Astrocyte (in vitro differentiated cells and primary cell): ENCODE results near the gene LAMB2. TPM values are rescaled to one million over a fixed set of nuclear protein-coding genes. Genes with fewer than 3 reads are reported as not detected.

Experiments used
- DNase-seq: peaks from one replicate; pipeline ENCODE4 v3.0.0-alpha.2; 2010; ENCODE audit warnings: low read depth
- FAIRE-seq: peaks from 2 replicates; lab custom pipeline; 2011; peaks lifted over from hg19 to GRCh38; lab: Jason Lieb, UNC
- H2AFZ ChIP-seq: 2 replicates; pipeline ENCODE4 v1.6.0; 2012; ENCODE audit warnings: low read depth, low read length, inconsistent platforms
- H3K27ac ChIP-seq: 2 replicates; pipeline ENCODE4 v1.5.1; 2011; ENCODE audit warnings: low read depth, low read length, inconsistent platforms
- H3K27me3 ChIP-seq: 2 replicates; pipeline ENCODE4 v1.6.0; 2011; ENCODE audit warnings: low read length, inconsistent platforms; ENCODE audit not compliant: insufficient read depth
- H3K36me3 ChIP-seq: 2 replicates; pipeline ENCODE4 v1.5.1; 2011; ENCODE audit warnings: low read length, inconsistent platforms; ENCODE audit not compliant: insufficient read depth
- H3K4me1 ChIP-seq: 2 replicates; pipeline ENCODE4 v1.5.1; 2011; ENCODE audit warnings: low read length, inconsistent platforms; ENCODE audit not compliant: insufficient read depth
- H3K4me2 ChIP-seq: 2 replicates; pipeline ENCODE4 v1.6.0; 2012; ENCODE audit warnings: low read length, inconsistent platforms
- H3K4me3 ChIP-seq: 2 replicates; pipeline ENCODE4 v1.5.1; 2011; ENCODE audit warnings: low read depth, mild to moderate bottlenecking, low read length, inconsistent platforms; ENCODE audit not compliant: insufficient read depth
- H3K79me2 ChIP-seq: 2 replicates; pipeline ENCODE4 v1.6.0; 2012; ENCODE audit warnings: mild to moderate bottlenecking, low read length, inconsistent platforms; ENCODE audit not compliant: insufficient read depth
- H3K9ac ChIP-seq: 2 replicates; pipeline ENCODE4 v1.6.0; 2012; ENCODE audit warnings: mild to moderate bottlenecking, low read length, inconsistent platforms
- H3K9me3 ChIP-seq: 2 replicates; pipeline ENCODE4 v1.5.1; 2012; ENCODE audit warnings: low read depth, mild to moderate bottlenecking, low read length, inconsistent platforms; ENCODE audit not compliant: insufficient read depth
- H4K20me1 ChIP-seq: 2 replicates; pipeline ENCODE4 v1.6.0; 2012; ENCODE audit warnings: low read length, inconsistent platforms; ENCODE audit not compliant: insufficient read depth
- H3K27ac Mint-ChIP-seq: one replicate; pipeline ENCODE4 v1.8.0; 2021; ENCODE audit warnings: mild to moderate bottlenecking, mixed read lengths; ENCODE audit not compliant: unreplicated experiment
- H3K27me3 Mint-ChIP-seq: one replicate; pipeline ENCODE4 v1.8.0; 2021; ENCODE audit warnings: low read depth, mixed read lengths; ENCODE audit not compliant: unreplicated experiment
- H3K36me3 Mint-ChIP-seq: one replicate; pipeline ENCODE4 v1.8.0; 2021; ENCODE audit warnings: low read depth, mixed read lengths; ENCODE audit not compliant: unreplicated experiment
- H3K4me1 Mint-ChIP-seq: one replicate; pipeline ENCODE4 v1.8.0; 2021; ENCODE audit warnings: low read depth, mixed read lengths; ENCODE audit not compliant: unreplicated experiment
- H3K4me3 Mint-ChIP-seq: one replicate; pipeline ENCODE4 v1.8.0; 2021; ENCODE audit warnings: mild to moderate bottlenecking, moderate library complexity, mixed read lengths; ENCODE audit not compliant: unreplicated experiment
- H3K9me3 Mint-ChIP-seq: one replicate; pipeline ENCODE4 v1.8.0; 2021; ENCODE audit warnings: mild to moderate bottlenecking, mixed read lengths; ENCODE audit not compliant: unreplicated experiment
- EZH2 ChIP-seq: IDR thresholded peaks from 2 replicates; pipeline ENCODE4 v1.6.1; 2012; ENCODE audit warnings: mild to moderate bottlenecking, low read length, inconsistent platforms; ENCODE audit not compliant: insufficient read depth
- total RNA-seq: library from RNA; stranded (reverse); gene quantifications from 2 replicates; pipeline ENCODE4 v1.2.1, GENCODE V29; 2021
- TF ChIP-seq, protein P1 (sequence below): IDR thresholded peaks from 2 replicates; pipeline ENCODE4 v1.5.1; 2011; ENCODE audit warnings: low read depth, mild to moderate bottlenecking, inconsistent platforms, low read length, moderate library complexity; ENCODE audit not compliant: insufficient read depth

Gene LAMB2
- total RNA-seq, 1 donor from 2014 or later: 344 TPM

DNA sequence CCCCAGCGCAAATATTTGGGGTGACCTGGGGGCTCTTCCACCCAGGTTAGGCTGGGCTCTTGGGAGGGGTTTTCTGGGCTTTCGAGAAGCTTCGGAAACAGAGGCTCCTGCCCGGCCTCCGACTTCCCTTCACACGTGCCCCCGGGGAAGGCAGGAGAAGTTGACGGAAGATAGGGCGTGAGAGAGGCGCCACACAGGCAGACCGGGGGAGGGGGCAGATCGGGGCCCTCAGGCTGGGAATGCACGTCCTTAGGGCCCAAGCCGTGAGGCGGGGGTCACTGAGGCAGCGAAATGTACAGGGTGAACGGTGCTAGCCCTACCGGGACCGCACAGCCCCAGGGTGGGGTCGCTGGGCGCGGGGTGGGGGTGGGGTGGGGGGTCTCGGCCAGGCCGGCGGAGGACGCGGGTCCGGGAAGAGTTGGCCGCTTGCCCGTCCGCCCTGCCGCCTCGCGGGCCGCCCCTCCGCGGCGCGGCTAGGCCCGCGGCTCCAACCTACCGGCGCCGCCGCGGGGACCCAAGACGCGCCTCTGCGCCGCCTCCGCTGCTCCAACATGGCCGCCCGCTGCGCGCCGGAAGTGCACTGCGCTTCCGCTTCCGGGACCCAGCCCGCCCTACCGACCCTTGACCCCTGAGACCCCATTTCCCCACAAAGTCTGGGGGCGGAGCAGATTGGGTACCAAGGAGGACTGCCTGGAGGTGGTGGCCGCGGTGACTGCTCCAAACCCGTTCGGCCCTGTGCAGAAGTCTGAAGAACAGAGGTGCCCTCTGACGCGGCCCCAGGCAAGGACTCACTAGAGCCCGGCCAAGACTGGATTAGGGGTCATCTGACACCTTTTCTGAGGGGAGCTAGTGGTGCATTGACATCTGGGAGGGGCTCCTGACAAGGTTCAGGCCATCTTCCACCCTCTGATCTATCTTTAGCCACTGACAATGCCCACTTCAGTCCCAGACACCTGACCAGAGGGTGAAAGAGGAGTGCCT lies 33.2 kb upstream of the LAMB2 start, which contains the start of gene CCDC71:
TSS of gene CCDC71 (minus strand) at position 561 of the 981 bp plus-strand sequence. CDS start 2,123 bp downstream, outside the sequence.
- Histone ChIP-seq H3K9me3 (no peaks in the 10 kb centered on the region), H2AFZ (peak within 1 kb of the TSS; percentile 97), H4K20me1 (peaks cover 18% of the 10 kb centered on the region), H3K27ac (peak within 1 kb of the TSS; percentile 47), H3K79me2 (peaks cover 30% of the 10 kb centered on the region), H3K9ac (peak within 1 kb of the TSS; percentile 89), H3K4me3 (peak within 1 kb of the TSS; percentile 72), H3K36me3 (peaks cover 6% of the 10 kb centered on the region), H3K27me3 (no peaks in the 10 kb centered on the region), H3K4me1 (peaks cover 17% of the 10 kb centered on the region), H3K4me2 (peak within 1 kb of the TSS; percentile 86)
- Mint-ChIP-seq H3K27ac (peak within 1 kb of the TSS; percentile 91), H3K4me3 (peak within 1 kb of the TSS; percentile 95), H3K27me3 (no peaks in the 10 kb centered on the region), H3K9me3 (no peaks in the 10 kb centered on the region), H3K36me3 (peaks cover 9% of the 10 kb centered on the region), H3K4me1 (peaks cover 11% of the 10 kb centered on the region)
- DNase-seq (peak; percentile 16), FAIRE-seq (no peak)
- no peak for TF ChIP-seq EZH2
- TF ChIP-seq, protein P1, sequence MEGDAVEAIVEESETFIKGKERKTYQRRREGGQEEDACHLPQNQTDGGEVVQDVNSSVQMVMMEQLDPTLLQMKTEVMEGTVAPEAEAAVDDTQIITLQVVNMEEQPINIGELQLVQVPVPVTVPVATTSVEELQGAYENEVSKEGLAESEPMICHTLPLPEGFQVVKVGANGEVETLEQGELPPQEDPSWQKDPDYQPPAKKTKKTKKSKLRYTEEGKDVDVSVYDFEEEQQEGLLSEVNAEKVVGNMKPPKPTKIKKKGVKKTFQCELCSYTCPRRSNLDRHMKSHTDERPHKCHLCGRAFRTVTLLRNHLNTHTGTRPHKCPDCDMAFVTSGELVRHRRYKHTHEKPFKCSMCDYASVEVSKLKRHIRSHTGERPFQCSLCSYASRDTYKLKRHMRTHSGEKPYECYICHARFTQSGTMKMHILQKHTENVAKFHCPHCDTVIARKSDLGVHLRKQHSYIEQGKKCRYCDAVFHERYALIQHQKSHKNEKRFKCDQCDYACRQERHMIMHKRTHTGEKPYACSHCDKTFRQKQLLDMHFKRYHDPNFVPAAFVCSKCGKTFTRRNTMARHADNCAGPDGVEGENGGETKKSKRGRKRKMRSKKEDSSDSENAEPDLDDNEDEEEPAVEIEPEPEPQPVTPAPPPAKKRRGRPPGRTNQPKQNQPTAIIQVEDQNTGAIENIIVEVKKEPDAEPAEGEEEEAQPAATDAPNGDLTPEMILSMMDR: no peak

- Histone ChIP-seq H3K4me1 (peaks cover 12% of the 10 kb centered on the region), H3K9me3 (no peaks in the 10 kb centered on the region), H3K27me3 (no peaks in the 10 kb centered on the region), H3K36me3 (peaks cover 6% of the 10 kb centered on the region), H2AFZ (no peak overlapping the region), H3K4me2 (peak overlapping the region; percentile 86), H3K79me2 (peaks cover 30% of the 10 kb centered on the region), H3K4me3 (peak overlapping the region; percentile 72), H3K27ac (peak overlapping the region; percentile 47), H4K20me1 (peaks cover 18% of the 10 kb centered on the region), H3K9ac (peak overlapping the region; percentile 89)
- no peaks in the 10 kb centered on the region for H3K9me3 Mint-ChIP-seq
- H3K27ac Mint-ChIP-seq: peak overlapping the region; percentile 91
- TF ChIP-seq, protein P1: no peak
- TF ChIP-seq EZH2: no peak
- no peak for DNase-seq
- H3K27me3 Mint-ChIP-seq: no peaks in the 10 kb centered on the region
- H3K4me1 Mint-ChIP-seq: peaks cover 9% of the 10 kb centered on the region
- peak; percentile 37 for FAIRE-seq
- peaks cover 9% of the 10 kb centered on the region for H3K36me3 Mint-ChIP-seq
- H3K4me3 Mint-ChIP-seq: peak overlapping the region; percentile 95
These were observed 32.3 kb upstream of the LAMB2 start for GRCh38 chr3:49164983-49165720.
